COLO829 (cell line): ENCODE results near the gene MTRF1.
"Not testable (repeated sequence)": the region's sequence is repeated elsewhere in the genome, so short reads cannot be mapped to it uniquely, and the experiment has no call there.

Source experiments
- DNase-seq: peaks from one replicate; pipeline ENCODE4 v3.0.0; 2012; ENCODE audit warnings: low spot score

The MTRF1 gene

GRCh38 chr13:41279156-41279555 lies 15.8 kb upstream of the MTRF1 start:
- DNase-seq: not testable (repeated sequence)

DNA sequence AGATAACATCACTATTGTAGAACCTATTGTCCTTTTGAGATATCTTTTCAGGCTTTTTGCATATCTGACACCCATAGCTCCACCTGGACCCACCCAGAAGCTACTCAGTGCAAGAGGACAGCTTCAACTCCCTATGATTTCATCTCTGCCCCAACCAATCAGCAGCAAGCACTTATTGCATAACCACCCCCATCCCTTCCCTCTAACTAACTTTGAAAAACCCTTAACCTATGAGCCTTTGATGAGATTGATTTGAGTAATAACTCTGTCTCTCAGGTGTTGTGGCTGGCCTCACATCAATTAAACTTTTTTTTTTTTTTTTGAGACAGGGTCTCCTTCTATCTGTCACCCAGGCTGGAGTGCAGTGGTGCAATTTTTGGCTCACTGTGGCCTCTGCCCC lies 13.4 kb upstream of the MTRF1 start:
- no peak for DNase-seq

DNA sequence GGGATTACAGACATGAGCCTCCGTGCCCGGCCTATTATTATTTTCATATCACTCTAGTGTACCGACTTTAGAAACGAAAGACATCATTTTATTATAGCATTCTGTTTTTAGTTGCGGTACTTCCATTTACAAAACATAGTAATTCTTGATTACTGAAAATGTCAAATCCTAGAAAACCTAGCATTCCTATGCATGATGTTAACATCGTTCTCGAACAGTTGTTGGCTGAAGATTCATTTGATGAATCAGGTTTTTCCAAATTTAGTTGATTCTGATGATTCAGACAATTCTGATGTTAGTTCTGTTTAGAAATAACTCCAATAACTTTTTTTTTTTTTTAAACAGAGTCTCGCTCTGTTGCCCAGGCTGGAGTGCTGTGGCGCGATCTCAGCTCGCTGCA lies 11.5 kb upstream of the MTRF1 start:
- no peak for DNase-seq

GRCh38 chr13:41273831-41274441 lies 10.6 kb upstream of the MTRF1 start:
- DNase-seq: no peak

DNA sequence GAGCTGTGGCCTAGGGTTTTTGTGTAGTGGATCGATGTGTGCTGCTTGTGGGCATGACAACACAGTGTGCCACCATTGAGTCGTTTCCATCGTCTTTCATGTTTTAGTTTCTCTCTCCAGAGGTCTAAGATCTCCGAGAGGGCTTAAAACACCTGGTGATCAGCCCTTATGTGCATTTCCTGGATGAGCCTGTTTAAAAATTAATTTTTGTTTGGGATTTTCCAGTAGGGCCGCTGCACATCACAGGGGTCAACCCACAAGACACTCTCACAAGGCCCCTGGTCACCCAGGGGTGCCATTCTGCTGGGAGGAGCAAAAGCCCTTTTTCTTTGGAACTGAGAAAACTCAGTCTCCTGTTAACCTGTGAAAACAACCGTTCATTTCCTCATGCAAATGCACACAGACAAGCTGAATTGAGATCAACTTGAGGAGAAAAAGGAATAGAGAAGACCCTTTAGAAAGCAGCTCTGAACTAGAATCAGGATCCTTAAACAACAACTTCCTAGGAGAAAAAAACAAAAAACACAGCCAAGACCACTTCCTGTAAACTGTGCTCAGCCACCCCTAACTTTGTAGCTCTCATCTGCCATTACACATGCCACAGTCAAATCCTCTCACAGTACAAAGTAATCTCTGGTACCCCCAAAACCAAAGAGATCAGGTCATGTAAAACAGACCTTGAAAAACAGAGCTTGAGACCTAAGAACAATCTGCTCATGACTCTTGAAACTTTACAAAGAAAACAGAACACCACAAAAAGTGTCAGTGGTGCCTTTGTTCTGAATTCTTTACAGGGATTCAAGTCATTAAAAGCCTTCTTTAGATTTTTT lies 8.3 kb upstream of the MTRF1 start:
- DNase-seq: no peak

DNA sequence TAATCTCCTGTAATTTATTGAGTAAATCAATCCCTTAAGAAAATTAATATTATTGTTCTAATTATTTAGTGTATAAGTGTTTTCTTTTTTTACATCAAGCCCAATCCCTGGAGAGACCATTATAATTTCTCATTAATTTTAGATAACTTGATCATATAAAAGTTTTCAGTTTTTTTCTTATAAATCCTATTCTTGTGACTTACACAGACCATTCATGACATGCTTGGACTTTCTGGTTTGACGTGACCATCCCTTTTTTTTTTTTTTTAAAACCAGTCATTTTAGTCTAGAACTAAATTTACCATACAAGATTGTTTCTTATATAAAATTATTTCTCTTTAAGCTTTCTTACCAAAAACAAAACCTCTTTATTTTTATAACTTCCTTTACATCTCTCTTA lies 5.4 kb upstream of the MTRF1 start:
- DNase-seq: no peak

- peak; percentile 42 for DNase-seq
Measured at GRCh38 chr13:41267106-41267505, 3.7 kb upstream of the MTRF1 start.

DNA sequence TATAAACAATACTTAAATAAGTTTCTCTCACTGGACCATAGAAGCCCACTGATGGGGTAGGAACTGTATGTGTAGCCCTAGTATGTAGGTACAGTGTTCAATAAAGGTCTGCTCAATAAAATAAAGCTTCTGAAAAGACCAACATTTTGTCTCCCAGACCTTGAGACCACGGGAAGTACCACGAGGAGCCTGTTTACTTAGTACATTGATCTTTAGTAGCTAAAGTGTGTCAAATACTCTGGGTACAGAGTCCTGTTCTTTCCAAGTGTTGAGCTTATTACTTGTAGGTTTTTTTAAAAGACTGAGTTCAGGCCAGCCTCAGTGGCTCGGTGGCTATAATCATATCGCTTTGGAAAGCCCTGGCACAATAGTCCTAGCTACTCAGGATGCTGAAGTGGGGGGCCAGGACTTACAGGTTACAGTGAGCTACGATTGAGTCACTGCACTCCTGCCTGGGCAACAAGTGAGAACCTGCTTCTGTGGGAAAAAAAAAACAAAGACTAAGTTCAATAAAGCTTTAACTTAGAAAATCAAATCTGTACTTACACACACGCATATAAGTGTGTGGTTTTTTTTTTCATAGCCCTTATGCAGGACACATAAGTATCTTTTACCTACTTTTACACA lies 3.4 kb downstream of the MTRF1 start:
- DNase-seq: no peak

- DNase-seq: no peak
Measured at GRCh38 chr13:41257535-41257934, 5.8 kb downstream of the MTRF1 start.

- no peak for DNase-seq
Measured at GRCh38 chr13:41254902-41255301, 8.5 kb downstream of the MTRF1 start.

GRCh38 chr13:41250993-41251392 lies 12.4 kb downstream of the MTRF1 start:
- DNase-seq: no peak

DNA sequence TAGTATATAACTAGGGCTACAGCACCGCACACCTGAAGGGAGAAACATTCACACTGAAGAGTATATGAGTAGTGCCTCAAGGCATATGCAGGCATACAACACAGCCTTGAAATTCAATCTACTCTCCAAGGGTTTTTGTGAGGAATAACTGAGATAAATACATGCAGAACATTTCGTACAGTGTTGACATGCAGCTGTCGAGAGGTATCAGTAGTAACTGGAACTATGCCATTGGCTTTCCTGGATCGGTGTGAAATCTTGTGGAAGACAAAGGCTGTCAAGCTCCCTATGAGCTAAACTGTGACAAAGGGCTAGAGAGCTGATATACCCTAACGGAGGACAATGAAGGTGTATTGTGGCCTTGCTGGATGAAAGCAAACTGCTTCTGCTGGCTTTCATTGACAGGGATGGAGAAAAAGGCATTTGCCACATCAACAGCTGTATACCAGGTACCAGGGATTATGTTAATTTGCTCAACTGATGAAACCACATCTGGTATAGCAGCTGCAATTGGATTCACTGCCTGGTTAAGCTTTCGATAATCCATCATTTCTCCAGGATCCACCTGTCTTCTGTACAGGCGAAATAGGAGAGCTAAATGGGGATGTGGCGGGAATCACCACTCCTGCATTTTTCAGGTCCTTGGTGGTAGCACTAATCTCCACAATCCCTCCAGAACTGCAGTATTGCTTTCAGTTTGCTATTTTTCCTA lies 16.3 kb downstream of the MTRF1 start:
- DNase-seq: no peak

DNA sequence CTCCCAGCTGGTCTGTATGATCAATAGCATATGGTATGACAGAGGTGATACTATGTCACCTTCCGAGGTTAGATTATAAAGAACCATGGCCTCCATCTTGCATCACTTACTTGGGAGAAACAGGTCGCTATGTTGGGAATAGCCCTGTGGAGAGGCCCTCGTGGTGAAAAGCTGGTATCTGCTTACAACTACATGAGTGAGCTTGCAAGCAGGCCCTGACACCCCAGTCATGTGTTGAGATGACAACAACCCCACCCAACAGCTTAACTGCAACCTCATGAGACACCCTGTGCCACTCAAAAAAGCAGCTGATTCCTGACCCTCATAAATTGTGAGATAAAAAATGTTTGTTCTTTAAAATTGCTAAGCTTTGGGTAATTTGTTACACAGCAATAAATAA lies 18.8 kb downstream of the MTRF1 start:
- DNase-seq: no peak

GRCh38 chr13:41241626-41242025 lies 21.8 kb downstream of the MTRF1 start:
- no peak for DNase-seq

DNA sequence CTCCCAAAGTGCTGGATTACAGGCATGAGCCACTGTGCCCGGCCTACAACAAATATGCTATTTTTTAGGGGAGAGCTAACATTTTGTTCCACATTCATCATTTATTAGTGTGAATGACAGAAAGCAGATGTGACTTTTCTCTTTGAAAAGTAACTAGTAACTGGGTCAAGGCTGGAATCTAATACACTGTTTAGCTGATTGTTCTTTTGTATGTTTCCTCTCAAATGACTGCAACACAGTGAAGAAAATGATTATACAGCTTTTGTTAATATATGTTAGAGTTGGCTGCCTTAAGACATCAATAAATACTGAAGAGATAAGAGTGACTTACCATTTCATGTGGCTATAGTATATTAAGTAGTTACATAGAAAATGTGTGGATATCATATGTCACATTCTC lies 27.0 kb downstream of the MTRF1 start:
- DNase-seq: no peak

DNA sequence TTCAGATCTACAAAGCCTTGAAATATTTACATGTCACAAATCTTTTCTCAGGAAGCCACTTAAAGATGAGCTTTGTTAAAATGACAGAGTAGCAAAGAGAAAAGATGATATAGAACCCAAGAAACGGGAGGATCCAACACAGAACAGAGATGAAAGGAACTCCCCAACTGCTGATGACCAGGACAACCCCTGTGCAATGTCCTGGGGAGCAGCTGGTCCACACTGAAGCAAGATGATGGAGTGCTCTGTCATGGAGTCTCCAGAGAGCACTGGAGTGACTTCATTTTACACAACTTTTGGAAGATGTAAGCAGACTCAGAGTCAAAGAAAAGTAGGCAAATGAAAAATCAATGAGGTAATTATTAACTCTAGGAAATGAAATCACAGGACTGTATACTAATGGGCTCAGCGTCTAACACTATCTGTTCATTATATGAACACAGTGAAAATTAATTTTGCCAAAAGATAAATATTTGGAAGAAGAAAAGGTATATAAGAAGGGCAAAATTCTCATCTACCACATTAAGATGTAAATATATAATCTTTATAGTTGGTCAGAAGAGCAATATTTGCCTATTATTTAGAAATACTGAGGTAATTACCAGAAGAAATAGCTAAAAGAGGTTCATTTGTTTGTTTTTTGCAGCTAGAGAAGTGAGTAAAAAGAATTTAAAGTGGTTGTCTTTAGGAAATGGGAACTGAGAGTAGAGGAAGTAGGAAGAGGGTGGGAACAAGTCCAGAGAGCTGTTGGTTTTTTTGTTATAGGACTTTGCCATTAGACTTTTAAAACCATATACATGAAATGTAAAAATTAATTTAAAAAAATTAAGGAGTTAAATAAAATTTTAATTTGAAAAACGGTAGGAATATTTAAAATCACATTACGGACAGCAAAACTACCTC lies 30.5 kb downstream of the MTRF1 start:
- DNase-seq: no peak

GRCh38 chr13:41231786-41232185 lies 31.6 kb downstream of the MTRF1 start:
- DNase-seq: no peak

- DNase-seq: no peak
Measured at GRCh38 chr13:41231025-41231677, 32.2 kb downstream of the MTRF1 start.

DNA sequence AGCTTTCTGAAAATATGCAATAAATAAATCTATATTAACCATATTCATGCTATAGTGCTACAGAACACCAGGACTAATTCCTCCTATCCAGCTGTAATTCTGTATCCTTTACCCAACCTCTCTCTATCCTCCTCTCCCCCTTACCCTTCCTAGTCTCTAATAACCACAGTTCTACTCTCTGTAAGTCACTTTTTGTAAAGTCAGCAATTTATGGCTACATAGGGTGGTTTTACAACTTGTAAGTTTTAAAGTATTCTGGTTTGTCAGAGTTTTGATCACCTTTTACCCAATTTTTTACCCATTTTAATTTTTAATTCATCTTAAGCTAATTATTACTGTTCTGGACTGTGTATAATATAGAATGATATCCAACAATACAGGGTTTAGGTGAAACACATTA lies 34.0 kb downstream of the MTRF1 start:
- no peak for DNase-seq

DNA sequence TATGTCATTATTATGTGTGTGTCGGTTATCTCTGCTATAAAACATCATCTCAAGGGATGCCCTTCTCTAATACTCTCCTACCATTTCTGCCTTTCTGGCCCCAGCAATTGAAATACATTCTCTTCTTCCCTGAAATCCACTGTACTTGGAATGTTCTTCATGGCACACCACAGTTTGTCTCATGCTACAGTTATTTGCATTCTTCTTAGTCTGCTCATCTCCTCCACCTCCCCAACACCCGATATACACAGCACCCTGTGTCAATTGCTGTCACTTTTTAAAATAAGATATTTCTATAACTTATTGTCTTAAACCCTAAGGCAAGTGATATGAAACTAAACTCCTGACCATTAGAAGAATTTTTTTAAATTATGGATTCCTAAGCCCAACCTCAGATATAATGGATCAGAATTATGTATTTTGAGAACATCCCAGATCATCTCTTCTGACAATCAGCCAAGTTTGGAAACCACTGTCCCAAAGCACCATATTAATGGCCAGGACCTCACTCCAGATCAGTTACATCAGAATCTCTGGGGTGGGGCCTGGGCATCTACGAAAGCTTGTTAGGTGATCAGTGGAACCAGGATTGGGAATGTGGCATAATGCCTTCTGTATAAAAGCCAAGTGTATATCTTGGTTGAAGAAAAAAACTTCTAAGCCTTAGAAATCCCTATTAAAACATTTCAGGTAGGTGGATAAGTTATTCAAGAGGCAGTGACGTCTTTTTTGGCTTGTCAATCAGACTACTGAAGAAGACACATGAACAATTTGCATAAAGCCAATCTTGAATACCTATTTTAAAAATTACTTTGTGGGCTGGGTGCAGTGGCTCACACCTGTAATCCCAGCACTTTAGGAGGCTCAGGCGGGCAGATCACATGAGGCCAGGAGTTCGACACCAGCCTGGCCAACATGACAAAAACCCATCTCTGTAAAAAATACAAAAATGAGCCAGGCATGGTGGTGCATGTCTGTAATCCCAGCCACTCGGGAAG lies 39.0 kb downstream of the MTRF1 start:
- DNase-seq: no peak
